DND-41 (cell line): ENCODE data around the gene SLC35A4.

Experiments
- EZH2 ChIP-seq: IDR thresholded peaks from 3 replicates; pipeline ENCODE4 v1.6.1; 2012; ENCODE audit warnings: borderline replicate concordance, low read depth, mild to moderate bottlenecking, moderate library complexity, low read length, inconsistent platforms; ENCODE audit not compliant: severe bottlenecking
- TF ChIP-seq, protein P1 (sequence below): IDR thresholded peaks from 2 replicates; pipeline ENCODE4 v1.5.1; 2012; ENCODE audit warnings: borderline replicate concordance, low read length, moderate library complexity, mild to moderate bottlenecking; ENCODE audit not compliant: poor library complexity, severe bottlenecking; ENCODE audit errors: extremely low read depth

DNA sequence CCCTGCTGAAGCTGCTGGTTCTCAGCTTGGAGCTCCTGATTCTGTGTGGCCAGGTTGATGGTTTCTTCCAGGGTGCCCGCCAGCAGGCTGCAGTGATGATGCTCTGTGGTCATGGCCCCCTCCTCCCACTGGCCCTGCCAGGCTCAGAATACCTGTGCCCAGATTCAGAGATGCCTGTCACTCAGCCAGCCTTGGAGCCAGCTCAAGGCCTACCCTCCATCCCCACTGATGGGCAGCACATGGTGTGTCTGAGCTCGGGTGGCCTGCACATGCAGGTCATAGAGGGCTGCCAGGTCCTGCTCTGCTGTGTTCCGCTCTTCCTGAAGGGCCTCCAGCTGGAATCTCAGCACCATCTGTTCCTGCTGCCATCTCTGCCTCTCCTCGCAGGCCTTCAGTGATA, 5.4 kb downstream of the SLC35A4 start:
- TF ChIP-seq, protein P1, sequence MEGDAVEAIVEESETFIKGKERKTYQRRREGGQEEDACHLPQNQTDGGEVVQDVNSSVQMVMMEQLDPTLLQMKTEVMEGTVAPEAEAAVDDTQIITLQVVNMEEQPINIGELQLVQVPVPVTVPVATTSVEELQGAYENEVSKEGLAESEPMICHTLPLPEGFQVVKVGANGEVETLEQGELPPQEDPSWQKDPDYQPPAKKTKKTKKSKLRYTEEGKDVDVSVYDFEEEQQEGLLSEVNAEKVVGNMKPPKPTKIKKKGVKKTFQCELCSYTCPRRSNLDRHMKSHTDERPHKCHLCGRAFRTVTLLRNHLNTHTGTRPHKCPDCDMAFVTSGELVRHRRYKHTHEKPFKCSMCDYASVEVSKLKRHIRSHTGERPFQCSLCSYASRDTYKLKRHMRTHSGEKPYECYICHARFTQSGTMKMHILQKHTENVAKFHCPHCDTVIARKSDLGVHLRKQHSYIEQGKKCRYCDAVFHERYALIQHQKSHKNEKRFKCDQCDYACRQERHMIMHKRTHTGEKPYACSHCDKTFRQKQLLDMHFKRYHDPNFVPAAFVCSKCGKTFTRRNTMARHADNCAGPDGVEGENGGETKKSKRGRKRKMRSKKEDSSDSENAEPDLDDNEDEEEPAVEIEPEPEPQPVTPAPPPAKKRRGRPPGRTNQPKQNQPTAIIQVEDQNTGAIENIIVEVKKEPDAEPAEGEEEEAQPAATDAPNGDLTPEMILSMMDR: no peak
- TF ChIP-seq EZH2: no peak
